Stimulated activated CD4-positive, alpha-beta T cell treated with anti-CD3 and anti-CD28 coated beads, Interleukin-4, amount 100 ng/mL, for 1 hour (primary cell): ENCODE measurements around the gene FILIP1L.
"Not testable (repeated sequence)": the region's sequence is repeated elsewhere in the genome, so short reads cannot be mapped to it uniquely, and the experiment has no call there.

Experiments used
- DNase-seq: peaks from one replicate; pipeline ENCODE4 v3.0.0-alpha.2; 2020

The FILIP1L gene

DNA sequence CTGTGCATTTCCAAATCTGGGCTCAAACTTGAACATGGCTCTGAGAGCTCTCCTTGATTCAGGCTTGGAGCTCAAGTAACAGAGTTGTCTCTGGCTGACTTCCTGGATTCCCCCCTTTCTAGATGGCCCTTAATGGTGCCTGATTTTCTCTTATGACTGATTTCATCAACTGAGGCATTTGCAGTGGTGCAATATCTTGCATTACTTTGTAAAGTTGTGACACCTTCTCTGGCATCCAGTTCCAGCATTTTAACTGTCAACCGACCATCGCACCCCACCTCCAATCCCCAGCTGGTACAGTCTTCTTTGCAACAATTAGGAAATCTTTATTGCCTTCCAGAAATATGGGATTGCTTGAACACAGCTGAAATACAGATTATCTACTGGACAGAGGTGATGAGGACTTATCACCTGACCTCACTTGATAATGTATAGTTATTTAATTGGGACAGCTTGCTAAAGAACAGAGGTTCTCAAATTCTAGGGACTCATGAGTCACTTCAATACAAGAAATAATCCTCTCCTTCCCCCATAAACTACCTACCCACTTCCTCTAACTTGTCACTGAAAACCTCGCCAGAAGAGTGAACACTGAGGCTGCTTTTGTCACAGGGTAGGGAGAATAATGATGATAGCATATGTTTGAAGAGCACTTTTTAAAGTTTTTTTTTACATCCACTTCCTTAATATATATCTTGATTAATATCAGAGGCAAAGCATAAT is 41.8 kb downstream of the FILIP1L start:
- DNase-seq: no peak

- no peak for DNase-seq
These were observed 44.8 kb downstream of the FILIP1L start for GRCh38 chr3:100069472-100069871.

DNA sequence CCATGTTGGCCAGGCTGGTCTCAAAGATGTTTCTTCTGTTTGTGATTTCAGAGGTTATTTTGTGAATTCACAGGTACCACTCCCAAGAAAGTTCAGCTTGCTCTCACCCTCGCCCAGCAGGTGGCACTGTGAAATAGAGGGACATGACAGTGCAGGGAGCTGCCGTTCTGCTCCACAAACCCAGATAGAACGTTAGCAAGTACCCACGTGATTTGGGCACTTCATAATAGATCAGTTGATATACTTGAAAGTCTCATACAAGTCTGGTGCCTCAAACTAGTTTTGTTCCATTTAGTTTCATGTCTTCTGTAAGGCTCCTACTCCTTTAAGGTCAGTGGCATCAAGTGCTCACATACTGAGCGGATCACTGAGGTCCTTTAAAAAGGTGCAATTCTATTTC is 45.5 kb downstream of the FILIP1L start:
- DNase-seq: peak; percentile 77

- no peak for DNase-seq
These were observed 46.7 kb downstream of the FILIP1L start for GRCh38 chr3:100067589-100067988.

- DNase-seq: no peak
These were observed 50.3 kb downstream of the FILIP1L start for GRCh38 chr3:100063929-100064461.

- DNase-seq: no peak
These were observed 51.6 kb downstream of the FILIP1L start for GRCh38 chr3:100062665-100063064.

DNA sequence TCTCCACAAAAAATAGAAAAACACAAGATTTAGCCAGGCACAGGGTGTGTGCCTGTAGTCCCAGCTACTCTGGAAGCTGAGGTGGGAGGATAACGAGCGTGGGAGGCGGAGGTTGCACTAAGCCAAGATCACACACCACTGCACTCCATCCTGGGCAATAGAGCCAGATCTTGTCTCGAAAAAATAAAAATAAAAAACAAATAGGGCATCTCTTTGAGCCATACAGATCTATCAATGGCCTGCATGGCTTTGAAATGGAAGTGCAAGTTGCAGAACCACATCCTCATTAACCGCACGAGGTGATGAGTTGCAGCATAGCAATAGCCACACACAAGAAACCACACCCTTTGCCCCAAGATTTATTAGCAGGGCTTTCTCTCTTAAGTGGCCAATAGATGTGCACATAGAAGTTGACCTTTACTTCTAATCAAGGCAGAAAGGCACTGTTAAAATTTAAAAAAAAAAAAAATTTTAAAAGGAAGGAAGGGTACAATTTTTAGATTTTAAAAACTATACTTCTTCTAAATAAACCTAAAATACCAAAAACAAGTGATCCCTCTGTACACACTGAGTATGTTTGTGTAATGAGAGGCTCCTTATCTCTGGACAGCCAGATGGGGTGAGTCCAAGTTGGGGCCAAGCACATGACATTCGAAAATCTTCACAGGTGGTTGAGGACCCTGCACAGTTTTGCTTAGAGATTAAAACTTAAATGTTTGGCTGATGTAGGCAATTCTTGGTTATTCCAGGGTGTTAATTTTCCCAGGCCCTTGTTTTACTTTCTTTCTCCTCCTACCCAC is 53.4 kb downstream of the FILIP1L start:
- no peak for DNase-seq

- DNase-seq: no peak
These were observed 54.8 kb downstream of the FILIP1L start for GRCh38 chr3:100059472-100059871.

DNA sequence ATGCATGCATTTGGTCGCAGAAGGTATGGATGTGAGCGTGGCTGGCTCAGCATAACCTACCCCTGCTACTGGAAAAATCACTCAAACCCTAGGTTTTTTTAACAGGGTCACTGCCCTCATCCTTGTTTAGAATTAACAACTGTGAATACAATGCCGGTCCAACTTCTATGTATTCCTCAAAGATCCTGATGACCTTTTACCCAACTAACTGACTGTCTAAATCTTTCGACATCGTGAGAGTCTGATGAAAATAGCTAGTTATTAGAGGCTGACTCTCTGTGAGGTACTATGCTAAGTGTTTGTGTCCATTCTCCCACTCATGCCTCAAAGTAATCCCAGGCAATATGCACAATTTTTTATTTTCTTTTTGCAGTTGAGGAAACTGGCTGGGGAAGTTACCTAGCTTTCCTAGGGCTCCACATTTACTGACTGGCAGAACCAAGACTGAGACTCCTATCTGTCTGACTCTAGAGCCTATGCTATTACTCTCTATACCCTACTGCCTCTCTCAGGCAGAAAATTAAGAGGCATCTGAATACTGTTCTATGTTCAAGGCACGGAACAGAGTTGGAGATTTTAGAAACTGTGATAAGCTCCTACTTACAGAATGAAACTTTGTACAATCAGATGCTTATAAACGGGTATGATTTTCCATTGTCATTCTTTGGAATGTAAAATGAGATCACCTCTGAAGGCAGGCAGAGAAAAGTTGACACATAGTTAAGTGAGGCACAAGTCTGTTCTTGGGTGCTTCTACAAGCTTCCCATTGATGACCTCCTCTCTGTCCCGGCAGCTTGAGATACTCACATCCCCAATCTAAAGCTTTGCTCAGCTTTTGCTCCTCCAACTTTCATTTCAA is 56.4 kb downstream of the FILIP1L start:
- DNase-seq: no peak

- DNase-seq: no peak
These were observed 60.2 kb downstream of the FILIP1L start for GRCh38 chr3:100053951-100054620.

DNA sequence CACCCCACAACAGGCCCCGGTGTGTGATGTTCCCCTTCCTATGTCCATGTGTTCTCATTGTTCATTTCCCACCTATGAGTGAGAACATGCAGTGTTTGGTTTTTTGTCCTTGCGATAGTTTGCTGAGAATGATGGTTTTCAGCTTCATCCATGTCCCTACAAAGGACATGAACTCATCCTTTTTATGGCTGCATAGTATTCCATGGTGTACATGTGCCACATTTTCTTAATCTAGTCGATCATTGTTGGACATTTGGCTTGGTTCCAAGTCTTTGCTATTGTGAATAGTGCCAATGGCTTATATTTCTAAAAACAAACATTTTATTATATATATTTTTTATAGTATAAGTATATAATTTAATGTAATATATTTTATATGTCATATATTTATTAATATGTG is 62.8 kb downstream of the FILIP1L start:
- DNase-seq: not testable (repeated sequence)

GRCh38 chr3:100048248-100048647 is 66.1 kb downstream of the FILIP1L start:
- DNase-seq: no peak

GRCh38 chr3:100047455-100048141 is 66.7 kb downstream of the FILIP1L start:
- no peak for DNase-seq

DNA sequence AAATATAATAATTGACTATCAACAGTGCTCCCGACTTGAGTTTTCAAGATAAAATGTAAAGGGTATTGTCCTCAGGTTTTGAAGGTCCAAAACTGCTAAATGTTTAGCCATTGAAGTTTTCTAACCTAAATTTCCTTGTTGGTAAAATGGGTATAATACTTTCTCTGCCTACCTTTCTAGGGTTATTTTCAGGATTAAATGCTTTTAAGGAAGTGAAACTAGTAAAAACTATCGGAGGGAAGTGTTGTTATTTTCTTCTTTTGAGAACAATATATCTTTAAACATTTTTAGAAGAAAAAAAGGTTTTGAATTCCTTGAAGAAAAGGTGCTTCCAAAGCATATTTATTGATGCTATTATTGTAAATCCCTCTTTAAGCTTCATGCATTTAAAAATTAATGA is 67.3 kb downstream of the FILIP1L start:
- no peak for DNase-seq

GRCh38 chr3:100045696-100046095 is 68.6 kb downstream of the FILIP1L start:
- no peak for DNase-seq

DNA sequence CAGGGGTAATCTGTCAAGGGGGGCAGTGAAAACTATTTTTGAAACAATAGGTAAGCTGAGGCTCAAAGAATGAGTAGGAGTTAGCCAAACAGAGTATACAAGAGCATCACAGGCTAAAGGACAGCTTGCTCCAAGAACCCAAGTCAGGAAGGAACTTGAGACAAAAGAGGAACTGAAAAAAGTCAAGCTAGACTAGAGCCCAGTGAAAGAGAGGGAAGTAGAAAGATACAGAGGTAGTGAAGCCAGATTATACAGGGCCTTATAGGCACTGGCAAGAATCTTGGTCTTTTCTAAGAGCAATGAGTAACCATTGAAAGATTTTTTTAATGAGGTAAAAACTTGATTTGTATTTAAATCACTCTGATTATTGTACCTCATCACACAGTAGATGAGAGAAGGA is 69.9 kb downstream of the FILIP1L start:
- DNase-seq: no peak

DNA sequence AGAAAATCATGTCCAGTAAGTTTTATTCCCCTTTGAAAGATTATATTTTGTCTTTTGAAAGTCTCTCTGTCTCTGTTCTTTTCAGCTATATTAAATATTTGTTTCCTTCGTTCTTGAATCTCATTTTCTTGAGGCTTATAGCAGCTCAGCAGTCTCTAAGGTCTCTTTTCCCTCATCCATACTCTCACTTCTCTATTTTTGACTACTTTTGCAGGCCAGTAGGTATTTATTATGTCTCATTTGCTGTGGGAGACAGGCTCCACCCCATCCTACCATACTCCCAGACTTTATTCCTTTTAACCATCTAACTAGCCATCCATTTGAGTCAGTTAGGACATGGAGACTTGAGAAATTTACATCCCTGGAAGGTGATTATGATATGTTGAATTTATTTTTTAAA is 71.0 kb downstream of the FILIP1L start:
- DNase-seq: no peak

DNA sequence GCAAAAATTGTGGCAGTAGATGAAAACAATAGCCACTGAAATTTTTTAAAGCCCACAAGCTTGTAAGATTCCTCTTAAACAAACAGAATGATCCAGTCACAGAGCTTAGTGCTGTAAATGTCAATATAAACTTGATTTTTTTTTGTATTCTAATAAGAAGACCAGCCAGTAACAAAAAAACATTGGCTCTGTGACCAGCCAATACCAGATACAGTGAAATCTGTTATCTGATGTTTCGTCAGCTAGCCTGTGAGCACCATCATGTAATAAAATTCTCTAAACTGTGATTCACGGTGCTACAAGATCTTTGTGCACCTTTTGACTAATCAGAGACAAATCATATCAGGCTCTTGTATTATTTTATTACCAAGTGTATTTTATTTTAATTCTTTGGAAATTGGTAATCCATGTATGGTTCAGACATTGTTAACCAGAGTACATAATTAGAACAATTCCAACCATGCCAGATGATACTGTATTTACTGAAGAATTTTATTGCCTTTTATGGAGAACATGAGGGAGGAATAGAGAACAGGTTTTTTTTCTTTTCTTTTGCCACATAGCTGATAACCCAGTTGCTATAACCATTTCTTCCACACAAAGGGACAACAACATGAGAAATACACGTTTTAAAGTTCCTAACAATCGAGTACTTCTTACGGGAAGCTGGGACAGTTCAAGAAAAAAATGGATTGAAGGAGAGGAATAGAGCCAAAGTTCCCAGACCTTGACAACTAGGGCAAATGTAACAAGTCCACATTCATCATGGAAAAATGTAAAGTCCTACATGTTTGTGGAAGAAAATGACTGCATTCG is 71.9 kb downstream of the FILIP1L start:
- DNase-seq: no peak

DNA sequence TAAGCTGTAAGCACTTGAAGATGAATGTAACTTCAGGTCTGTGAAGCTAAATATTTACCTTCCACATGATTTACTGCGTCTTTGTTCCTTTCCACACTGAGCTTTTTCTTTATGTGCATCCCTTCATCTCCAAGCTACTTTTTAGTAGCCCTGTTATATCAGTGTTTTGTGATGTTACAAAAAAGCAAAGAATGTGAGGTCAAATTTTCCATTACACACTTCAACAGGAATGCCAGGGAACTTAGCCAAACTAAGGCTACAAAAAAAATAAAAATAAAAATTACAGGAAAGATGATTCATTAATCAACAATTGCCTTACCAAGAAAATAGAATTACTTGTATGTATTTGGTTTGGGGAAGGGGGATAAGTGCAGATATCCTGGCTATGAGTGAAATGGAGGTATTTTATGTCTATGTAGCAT is 73.0 kb downstream of the FILIP1L start:
- no peak for DNase-seq

GRCh38 chr3:100040451-100041225 is 73.7 kb downstream of the FILIP1L start:
- DNase-seq: no peak
